GM12892 (cell line): ENCODE results near the gene ASB10.

Source experiments
- POLR2A ChIP-seq: IDR thresholded peaks from 2 replicates; pipeline ENCODE4 v1.6.1; 2011; ENCODE audit warnings: low read depth, low read length, control low read depth
- TAF1 ChIP-seq: IDR thresholded peaks from 2 replicates; pipeline ENCODE4 v1.6.1; 2011; ENCODE audit warnings: low read depth, mild to moderate bottlenecking, control low read depth, low read length, borderline replicate concordance

DNA sequence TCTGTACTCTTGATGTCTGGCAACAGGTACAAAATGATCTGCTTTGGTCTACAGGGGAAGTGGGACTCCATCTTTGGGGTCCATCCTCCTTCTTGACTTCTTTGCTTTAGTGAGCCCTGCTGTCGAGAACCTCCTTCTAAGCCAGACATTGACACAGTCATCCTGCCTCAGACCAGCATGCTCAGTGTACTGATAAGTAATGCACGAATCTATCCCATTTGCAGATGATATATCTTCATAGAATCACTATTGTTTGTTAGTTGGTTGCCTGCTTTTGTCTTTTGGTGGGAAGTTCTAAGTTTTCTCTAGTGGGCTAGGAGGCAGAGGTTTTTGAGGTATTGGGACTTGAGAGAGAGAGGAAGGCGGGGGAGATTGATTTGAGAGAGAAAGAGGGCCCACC is 14.3 kb upstream of the ASB10 start:
- TF ChIP-seq TAF1 (no peak), POLR2A (no peak)
